GM21529 (cell line): ENCODE results near the gene MYL4.
A peak's percentile ranks its signal among the peaks of the same experiment; 100 is the strongest.
"Not testable (repeated sequence)": the region's sequence is repeated elsewhere in the genome, so short reads cannot be mapped to it uniquely, and the experiment has no call there.

Experiments
- ATAC-seq: cut with Tn5 transposase; IDR thresholded peaks from one replicate; pipeline ENCODE4 v1.9.1; 2021; ENCODE audit not compliant: unreplicated experiment

The MYL4 gene

DNA sequence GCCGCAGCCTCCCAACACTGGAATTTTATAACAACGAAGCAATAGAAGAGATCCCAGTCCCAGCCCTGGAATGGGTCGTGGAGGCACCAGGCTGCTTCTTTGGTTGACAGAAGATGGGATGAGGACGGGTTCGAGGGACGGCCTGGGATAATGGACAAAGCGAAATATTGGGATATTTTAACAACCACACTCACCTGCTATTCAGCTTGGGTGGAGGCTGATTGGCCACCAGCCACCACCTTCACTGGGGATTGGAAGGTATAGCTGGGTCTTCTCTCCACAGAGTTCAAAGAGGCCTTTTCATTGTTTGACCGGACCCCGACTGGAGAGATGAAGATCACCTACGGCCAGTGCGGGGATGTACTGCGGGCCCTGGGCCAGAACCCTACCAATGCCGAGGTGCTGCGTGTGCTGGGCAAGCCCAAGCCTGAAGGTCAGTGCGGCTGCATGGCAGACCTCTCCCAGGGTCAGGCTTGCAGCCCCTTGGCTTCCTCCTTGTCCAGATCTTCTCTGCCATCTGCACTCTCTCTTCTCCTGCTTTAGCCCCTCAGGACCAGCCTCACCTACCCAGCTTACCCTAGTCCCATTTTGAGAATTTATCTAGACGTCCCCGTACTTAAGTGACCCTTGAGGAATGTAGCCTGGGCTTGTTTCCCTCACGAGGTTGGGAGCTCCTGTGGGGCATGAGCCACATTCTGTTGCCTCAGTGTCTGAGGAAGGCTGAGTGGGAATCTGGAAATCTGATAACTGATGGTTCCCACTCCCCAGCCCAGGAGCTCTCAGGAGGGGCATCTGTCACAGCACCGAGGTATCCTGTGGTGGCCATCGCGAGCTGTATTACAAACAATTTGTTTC is 10.7 kb downstream of the MYL4 start:
- no peak for ATAC-seq

GRCh38 chr17:47220531-47220999 is 11.4 kb downstream of the MYL4 start:
- ATAC-seq: no peak

DNA sequence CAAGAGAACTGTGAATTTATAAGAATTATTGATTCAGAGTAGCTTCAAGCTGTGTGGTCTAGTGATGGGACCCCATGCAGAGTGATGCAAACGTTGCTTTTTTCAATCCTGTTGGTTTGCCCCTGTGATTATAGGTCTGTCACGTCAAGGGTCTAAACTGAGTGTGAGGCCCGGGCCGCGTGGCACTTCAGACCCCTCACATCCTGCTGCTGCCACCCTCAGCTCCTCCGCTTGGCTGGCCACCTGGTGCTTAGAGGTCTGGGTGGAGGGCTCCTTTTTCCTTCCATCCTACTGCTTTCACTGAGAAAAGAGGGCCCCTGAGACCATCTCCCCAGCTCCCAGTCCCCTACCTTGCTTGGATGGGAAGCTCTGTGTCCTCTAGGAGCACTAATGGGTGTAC is 12.0 kb downstream of the MYL4 start:
- ATAC-seq: no peak

- no peak for ATAC-seq
Measured at GRCh38 chr17:47222047-47222446, 12.9 kb downstream of the MYL4 start.

GRCh38 chr17:47223007-47223406 is 13.9 kb downstream of the MYL4 start:
- no peak for ATAC-seq

DNA sequence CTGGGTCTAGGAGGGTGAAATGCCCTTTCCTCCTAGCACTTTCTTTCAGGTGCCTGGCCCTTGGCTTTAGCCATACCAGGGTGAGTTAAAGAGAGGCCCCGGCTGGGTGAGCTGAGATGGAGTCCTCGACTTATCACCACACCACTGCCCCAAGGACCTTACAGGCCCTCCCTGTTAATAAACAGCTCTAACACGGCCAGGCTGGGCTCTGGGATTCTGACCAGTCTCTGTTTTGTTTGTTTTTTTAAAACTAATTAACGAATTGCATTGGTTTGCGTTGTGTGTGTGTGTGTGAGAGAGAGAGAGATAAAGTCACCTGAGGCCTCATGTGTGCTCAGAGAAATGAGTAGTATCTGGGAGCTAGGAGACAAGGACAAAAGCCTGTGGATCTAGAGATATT is 14.3 kb downstream of the MYL4 start:
- ATAC-seq: no peak

DNA sequence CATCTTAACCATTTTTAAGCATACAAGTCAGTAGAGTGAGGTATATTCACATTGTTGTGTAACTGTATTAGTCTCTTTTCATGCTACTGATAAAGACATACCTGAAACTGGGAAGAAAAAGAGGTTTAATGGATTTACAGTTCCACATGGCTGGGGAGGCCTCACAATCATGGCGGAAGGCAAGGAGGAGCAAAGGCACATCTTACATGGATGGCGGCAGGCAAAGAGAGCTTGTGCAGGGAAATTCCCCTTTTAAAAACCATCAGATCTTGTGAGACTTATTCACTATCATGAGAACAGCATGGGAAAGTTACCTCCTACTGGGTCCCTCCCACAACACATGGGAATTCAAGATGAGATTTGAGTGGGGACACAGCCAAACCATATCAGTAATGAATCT is 14.9 kb downstream of the MYL4 start:
- not testable (repeated sequence) for ATAC-seq

DNA sequence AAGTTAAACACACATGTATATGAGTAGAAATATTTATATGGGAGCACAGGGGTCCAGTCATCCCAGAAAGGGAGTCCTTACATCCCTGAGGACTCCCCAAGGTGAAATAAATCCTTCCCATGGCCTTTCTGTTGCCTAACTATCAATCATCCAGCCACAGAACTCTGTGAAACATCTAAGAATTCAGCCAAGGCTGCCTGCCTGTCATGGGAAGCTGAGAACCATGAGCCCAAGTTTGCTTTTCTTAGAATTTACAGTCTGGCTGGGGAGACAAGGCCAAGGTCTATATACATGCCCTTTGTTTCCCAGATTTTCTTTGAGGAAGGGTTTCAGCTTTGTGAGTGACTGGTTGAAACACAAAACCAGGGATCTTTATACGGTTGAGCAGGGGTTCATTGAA is 15.8 kb downstream of the MYL4 start:
- ATAC-seq: no peak

- ATAC-seq: no peak
Measured at GRCh38 chr17:47225436-47225858, 16.3 kb downstream of the MYL4 start.

- no peak for ATAC-seq
Measured at GRCh38 chr17:47225911-47226688, 17.0 kb downstream of the MYL4 start.

DNA sequence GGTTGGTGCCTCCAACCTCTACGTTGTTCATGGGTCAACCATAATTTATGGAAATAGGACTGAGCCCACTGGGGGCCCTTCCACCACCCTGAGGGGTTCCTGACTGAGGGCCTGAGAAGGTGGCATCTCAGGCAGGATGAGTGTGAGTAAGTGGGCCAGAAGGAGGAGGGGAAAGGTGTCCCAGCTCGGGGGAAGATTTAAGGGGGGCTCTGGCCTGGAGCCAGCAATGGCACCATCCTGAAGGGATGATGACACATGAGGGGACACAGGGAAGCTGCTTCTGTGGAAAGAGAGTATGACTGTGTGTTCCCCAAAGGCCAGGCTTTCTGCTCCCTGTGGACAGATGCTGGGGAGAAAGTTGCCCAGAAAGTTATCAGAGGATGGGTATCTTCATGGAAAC is 18.7 kb downstream of the MYL4 start:
- ATAC-seq: no peak

GRCh38 chr17:47229535-47230443 is 20.6 kb downstream of the MYL4 start:
- peak; percentile 64 for ATAC-seq

DNA sequence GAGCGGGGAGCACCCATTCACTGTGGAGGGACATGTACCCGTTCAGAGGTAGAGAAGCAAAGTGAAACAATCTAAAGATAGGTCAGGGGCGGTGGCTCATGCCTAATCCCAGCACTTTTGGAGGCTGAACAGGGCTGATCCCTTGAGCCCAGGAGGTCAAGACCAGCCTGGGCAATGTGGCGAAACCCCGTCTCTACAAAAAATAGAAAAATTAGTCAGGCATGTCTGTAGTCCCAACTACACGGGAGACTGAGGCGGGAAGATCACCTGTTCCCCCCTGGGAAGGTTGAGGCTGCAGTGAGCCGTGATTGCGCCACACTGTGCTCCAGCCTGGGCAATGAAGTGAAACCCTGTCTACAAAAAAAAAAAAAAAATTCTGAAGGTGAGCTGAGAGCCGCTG is 21.7 kb downstream of the MYL4 start:
- no peak for ATAC-seq

- ATAC-seq: no peak
Measured at GRCh38 chr17:47231334-47231733, 22.2 kb downstream of the MYL4 start.

- no peak for ATAC-seq
Measured at GRCh38 chr17:47231866-47232265, 22.7 kb downstream of the MYL4 start.

GRCh38 chr17:47232465-47232864 is 23.3 kb downstream of the MYL4 start:
- ATAC-seq: no peak

DNA sequence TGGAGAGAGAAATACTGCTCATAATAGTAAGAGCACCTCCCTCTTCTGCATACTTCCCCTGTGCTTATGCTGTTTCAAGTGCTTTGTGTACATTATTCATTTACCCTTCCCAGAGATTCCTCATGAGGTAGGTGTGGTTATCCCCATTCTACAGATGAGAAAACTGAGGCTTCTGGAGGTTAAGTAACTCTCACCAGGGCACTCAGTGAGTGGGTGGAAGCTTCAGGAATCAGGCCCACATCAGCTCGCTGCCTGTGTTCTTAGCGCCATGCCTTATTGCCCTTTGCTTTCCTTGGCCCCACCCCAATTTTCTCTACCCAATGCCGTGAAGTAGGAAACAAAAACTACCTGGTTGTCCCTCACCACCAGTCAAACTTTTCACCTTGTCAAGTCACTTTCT is 26.4 kb downstream of the MYL4 start:
- ATAC-seq: no peak

GRCh38 chr17:47235923-47236322 is 26.8 kb downstream of the MYL4 start:
- ATAC-seq: no peak

- no peak for ATAC-seq
Measured at GRCh38 chr17:47237841-47238240, 28.7 kb downstream of the MYL4 start.

DNA sequence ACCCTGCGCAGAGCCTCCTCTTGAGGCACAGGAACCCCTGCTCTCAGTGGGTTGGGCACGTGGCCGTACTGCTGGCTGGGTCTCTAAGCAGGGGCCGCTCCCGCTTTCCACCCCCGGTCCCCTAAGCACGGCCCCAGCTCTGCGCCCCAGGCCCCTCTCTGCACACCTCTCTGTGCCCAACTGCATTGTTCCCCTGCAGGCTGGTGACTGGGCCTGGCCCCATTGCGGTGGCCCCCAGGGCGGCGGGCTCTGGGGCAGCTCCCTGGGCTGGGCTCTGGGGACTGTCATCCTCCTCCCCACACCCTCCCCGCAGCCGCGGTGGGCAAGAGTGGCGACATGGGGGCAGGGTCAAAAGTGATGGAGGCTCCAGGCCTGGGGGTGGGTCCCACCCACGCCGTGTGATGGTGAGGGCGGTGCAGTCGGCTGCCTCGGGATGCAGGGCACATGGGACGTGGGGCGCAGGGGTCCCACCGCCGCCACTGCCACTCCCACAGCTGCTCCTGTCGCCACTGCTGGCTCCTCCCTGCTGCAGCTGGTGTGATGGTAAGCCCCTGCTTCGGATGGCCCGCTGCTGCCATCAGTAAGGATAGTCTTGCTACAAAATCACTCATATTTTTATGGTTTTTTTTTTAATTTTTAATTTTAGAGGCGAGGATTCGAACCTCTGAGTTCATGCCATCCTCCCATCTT is 29.3 kb downstream of the MYL4 start:
- ATAC-seq: no peak

- ATAC-seq: no peak
Measured at GRCh38 chr17:47239619-47239966, 30.4 kb downstream of the MYL4 start.
